ENCODE data around the gene BSCL2. TPM values are rescaled to one million over a fixed set of nuclear protein-coding genes. Genes with fewer than 3 reads are reported as not detected.

The BSCL2 gene
- total and polyA plus RNA-seq, 2 of the 13 experiments (the other 11 are each of a cell fraction or from before 2014, with no cell fraction given): 19.5 to 21.1 TPM

- TF ChIP-seq, protein P1, sequence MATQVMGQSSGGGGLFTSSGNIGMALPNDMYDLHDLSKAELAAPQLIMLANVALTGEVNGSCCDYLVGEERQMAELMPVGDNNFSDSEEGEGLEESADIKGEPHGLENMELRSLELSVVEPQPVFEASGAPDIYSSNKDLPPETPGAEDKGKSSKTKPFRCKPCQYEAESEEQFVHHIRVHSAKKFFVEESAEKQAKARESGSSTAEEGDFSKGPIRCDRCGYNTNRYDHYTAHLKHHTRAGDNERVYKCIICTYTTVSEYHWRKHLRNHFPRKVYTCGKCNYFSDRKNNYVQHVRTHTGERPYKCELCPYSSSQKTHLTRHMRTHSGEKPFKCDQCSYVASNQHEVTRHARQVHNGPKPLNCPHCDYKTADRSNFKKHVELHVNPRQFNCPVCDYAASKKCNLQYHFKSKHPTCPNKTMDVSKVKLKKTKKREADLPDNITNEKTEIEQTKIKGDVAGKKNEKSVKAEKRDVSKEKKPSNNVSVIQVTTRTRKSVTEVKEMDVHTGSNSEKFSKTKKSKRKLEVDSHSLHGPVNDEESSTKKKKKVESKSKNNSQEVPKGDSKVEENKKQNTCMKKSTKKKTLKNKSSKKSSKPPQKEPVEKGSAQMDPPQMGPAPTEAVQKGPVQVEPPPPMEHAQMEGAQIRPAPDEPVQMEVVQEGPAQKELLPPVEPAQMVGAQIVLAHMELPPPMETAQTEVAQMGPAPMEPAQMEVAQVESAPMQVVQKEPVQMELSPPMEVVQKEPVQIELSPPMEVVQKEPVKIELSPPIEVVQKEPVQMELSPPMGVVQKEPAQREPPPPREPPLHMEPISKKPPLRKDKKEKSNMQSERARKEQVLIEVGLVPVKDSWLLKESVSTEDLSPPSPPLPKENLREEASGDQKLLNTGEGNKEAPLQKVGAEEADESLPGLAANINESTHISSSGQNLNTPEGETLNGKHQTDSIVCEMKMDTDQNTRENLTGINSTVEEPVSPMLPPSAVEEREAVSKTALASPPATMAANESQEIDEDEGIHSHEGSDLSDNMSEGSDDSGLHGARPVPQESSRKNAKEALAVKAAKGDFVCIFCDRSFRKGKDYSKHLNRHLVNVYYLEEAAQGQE (IDR thresholded peaks at IDR 0.05; ENCODE audit: borderline replicate concordance in 1 of 2, low read depth in 1 of 2, low read length in 2 of 2): peak in 1 of 2 experiments; percentile 80; a peak in 1 of 4 replicates
- TF ChIP-seq ZNF224 (CRISPR knock-in tag; IDR thresholded peaks at IDR 0.05) (no peak), SETDB1 (CRISPR knock-in tag; IDR thresholded peaks at IDR 0.05; ENCODE audit: borderline replicate concordance) (no peak), SMAD9 (CRISPR knock-in tag; IDR thresholded peaks at IDR 0.05) (peak; percentile 29; the same call in 1 of the 2 replicates), ZBTB43 (CRISPR knock-in tag; conservative IDR thresholded peaks at IDR 0.05) (0 out of 2 replicates have a peak, but pooled peaks have one; percentile 33), ELF1 (CRISPR knock-in tag; IDR thresholded peaks at IDR 0.05) (peak; percentile 88), PRDM15 (CRISPR knock-in tag; IDR thresholded peaks at IDR 0.05) (peak; percentile 95), GABPA (IDR thresholded peaks at IDR 0.05; ENCODE audit: low read depth, low read length) (peak; percentile 59), GABPA (CRISPR knock-in tag; IDR thresholded peaks at IDR 0.05; ENCODE audit: low read depth) (peak; percentile 88), ZNF354B (CRISPR knock-in tag; IDR thresholded peaks at IDR 0.05) (no peak), PAX8 (CRISPR knock-in tag; IDR thresholded peaks at IDR 0.05; ENCODE audit: borderline replicate concordance) (0 out of 2 replicates have a peak, but pooled peaks have one; percentile 49), CSRNP2 (CRISPR knock-in tag; conservative IDR thresholded peaks at IDR 0.05; ENCODE audit: low read depth) (no peak)
- TF ChIP-seq, protein P2, sequence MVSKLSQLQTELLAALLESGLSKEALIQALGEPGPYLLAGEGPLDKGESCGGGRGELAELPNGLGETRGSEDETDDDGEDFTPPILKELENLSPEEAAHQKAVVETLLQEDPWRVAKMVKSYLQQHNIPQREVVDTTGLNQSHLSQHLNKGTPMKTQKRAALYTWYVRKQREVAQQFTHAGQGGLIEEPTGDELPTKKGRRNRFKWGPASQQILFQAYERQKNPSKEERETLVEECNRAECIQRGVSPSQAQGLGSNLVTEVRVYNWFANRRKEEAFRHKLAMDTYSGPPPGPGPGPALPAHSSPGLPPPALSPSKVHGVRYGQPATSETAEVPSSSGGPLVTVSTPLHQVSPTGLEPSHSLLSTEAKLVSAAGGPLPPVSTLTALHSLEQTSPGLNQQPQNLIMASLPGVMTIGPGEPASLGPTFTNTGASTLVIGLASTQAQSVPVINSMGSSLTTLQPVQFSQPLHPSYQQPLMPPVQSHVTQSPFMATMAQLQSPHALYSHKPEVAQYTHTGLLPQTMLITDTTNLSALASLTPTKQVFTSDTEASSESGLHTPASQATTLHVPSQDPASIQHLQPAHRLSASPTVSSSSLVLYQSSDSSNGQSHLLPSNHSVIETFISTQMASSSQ (IDR thresholded peaks at IDR 0.05; ENCODE audit: low read depth): no peak
- TF ChIP-seq, protein P2 (CRISPR knock-in tag; IDR thresholded peaks at IDR 0.05; ENCODE audit: borderline replicate concordance): no peak; the same call in 1 of the 2 replicates
These were observed 42.1 kb downstream of the BSCL2 start, which contains the start of the genes C11orf98 and CSKMT (continued) for GRCh38 chr11:62665075-62665598.

Data from HepG2 (cell line).